H9 (cell line): ENCODE data around the gene ADCY4. TPM values are rescaled to one million over a fixed set of nuclear protein-coding genes. Genes with fewer than 3 reads are reported as not detected.
A peak's percentile ranks its signal among the peaks of the same experiment; 100 is the strongest.

Experiments
- DNase-seq: peaks from one replicate; pipeline ENCODE4 v3.0.0-alpha.2; 2017
- H2AFZ ChIP-seq: one replicate; pipeline ENCODE4 v1.6.1; 2013; ENCODE audit warnings: mild to moderate bottlenecking, low read length, control low read depth, moderate library complexity
- H2AK5ac ChIP-seq: 2 replicates; pipeline ENCODE4 v1.6.1; 2013; ENCODE audit warnings: low read length, control low read depth, mixed read lengths; ENCODE audit not compliant: insufficient read length
- H2BK120ac ChIP-seq: one replicate; pipeline ENCODE4 v1.6.1; 2013; ENCODE audit warnings: low read depth, mild to moderate bottlenecking, low read length, control low read depth, inconsistent platforms; ENCODE audit not compliant: poor library complexity, severe bottlenecking
- H2BK12ac ChIP-seq: 2 replicates; pipeline ENCODE4 v1.6.1; 2013; ENCODE audit warnings: low read length, control low read depth, mixed read lengths, low read depth; ENCODE audit not compliant: insufficient read length
- H2BK15ac ChIP-seq: 2 replicates; pipeline ENCODE4 v1.6.1; 2013; ENCODE audit warnings: low read depth, low read length, control low read depth
- H2BK20ac ChIP-seq: one replicate; pipeline ENCODE4 v1.6.1; 2013; ENCODE audit warnings: low read depth, mild to moderate bottlenecking, low read length, control low read depth, inconsistent platforms; ENCODE audit not compliant: poor library complexity, severe bottlenecking
- H2BK5ac ChIP-seq: 2 replicates; pipeline ENCODE4 v1.6.1; 2013; ENCODE audit warnings: low read length, control low read depth, mixed read lengths; ENCODE audit not compliant: insufficient read length
- H3K14ac ChIP-seq: 2 replicates; pipeline ENCODE4 v1.6.1; 2013; ENCODE audit warnings: low read length, control low read depth; ENCODE audit not compliant: insufficient read depth
- H3K18ac ChIP-seq: 2 replicates; pipeline ENCODE4 v1.6.1; 2013; ENCODE audit warnings: low read depth, mild to moderate bottlenecking, mixed read lengths, low read length, control low read depth; ENCODE audit not compliant: insufficient read length
- H3K23ac ChIP-seq: 2 replicates; pipeline ENCODE4 v1.6.1; 2013; ENCODE audit warnings: low read length, control low read depth, mixed read lengths, low read depth; ENCODE audit not compliant: insufficient read length
- H3K23me2 ChIP-seq: 2 replicates; pipeline ENCODE4 v1.6.1; 2013; ENCODE audit warnings: low read depth, mild to moderate bottlenecking, mixed read lengths, low read length, control low read depth; ENCODE audit not compliant: insufficient read length, poor library complexity, severe bottlenecking
- H3K27ac ChIP-seq: 2 replicates; pipeline ENCODE4 v1.5.1; 2013; ENCODE audit warnings: low read length, control low read depth, mixed read lengths, low read depth; ENCODE audit not compliant: insufficient read length
- H3K27me3 ChIP-seq: 2 replicates; pipeline ENCODE4 v1.6.1; 2013; ENCODE audit warnings: low read length, control low read depth, inconsistent platforms; ENCODE audit not compliant: insufficient read depth
- H3K4ac ChIP-seq: 2 replicates; pipeline ENCODE4 v1.6.1; 2013; ENCODE audit warnings: low read depth, mild to moderate bottlenecking, control low read depth, inconsistent platforms, low read length, moderate library complexity
- H3K4me1 ChIP-seq: 2 replicates; pipeline ENCODE4 v1.6.1; 2013; ENCODE audit warnings: low read length, control low read depth, inconsistent platforms; ENCODE audit not compliant: insufficient read depth
- H3K4me2 ChIP-seq: 2 replicates; pipeline ENCODE4 v1.6.1; 2013; ENCODE audit warnings: low read length, control low read depth, mixed read lengths; ENCODE audit not compliant: insufficient read length, insufficient read depth
- H3K56ac ChIP-seq: 2 replicates; pipeline ENCODE4 v1.6.1; 2013; ENCODE audit warnings: low read depth, mild to moderate bottlenecking, mixed read lengths, low read length, control low read depth; ENCODE audit not compliant: insufficient read length
- H3K79me1 ChIP-seq: 2 replicates; pipeline ENCODE4 v1.6.1; 2013; ENCODE audit warnings: low read depth, mild to moderate bottlenecking, moderate library complexity, low read length, control low read depth, inconsistent platforms; ENCODE audit not compliant: insufficient read depth, poor library complexity, severe bottlenecking
- H3K79me2 ChIP-seq: 2 replicates; pipeline ENCODE4 v1.6.1; 2013; ENCODE audit warnings: low read length, control low read depth, inconsistent platforms; ENCODE audit not compliant: insufficient read depth
- H3K9ac ChIP-seq: 2 replicates; pipeline ENCODE4 v1.6.1; 2013; ENCODE audit warnings: low read length, control low read depth, mixed read lengths; ENCODE audit not compliant: insufficient read length; ENCODE audit errors: extremely low read depth
- H3K9me3 ChIP-seq: one replicate; pipeline ENCODE4 v1.6.1; 2013; ENCODE audit warnings: low read depth, low read length, inconsistent platforms; ENCODE audit not compliant: control insufficient read depth
- H3T11ph ChIP-seq: one replicate; pipeline ENCODE4 v1.6.1; 2013; ENCODE audit warnings: mild to moderate bottlenecking, low read length, control low read depth, inconsistent platforms
- H4K20me1 ChIP-seq: one replicate; pipeline ENCODE4 v1.6.1; 2013; ENCODE audit not compliant: control insufficient read depth, insufficient read length, insufficient read depth
- H4K5ac ChIP-seq: 2 replicates; pipeline ENCODE4 v1.6.1; 2013; ENCODE audit warnings: low read depth, mild to moderate bottlenecking, mixed read lengths, low read length, control low read depth; ENCODE audit not compliant: insufficient read length
- H4K8ac ChIP-seq: replicated peaks from 2 replicates; pipeline ENCODE4 v1.6.1; 2013; ENCODE audit warnings: low read length, control low read depth, mixed read lengths, low read depth; ENCODE audit not compliant: insufficient read length
- H4K91ac ChIP-seq: 2 replicates; pipeline ENCODE4 v1.6.1; 2013; ENCODE audit warnings: low read depth, mild to moderate bottlenecking, moderate library complexity, mixed read lengths, low read length, control low read depth; ENCODE audit not compliant: insufficient read length
- H3K27ac Mint-ChIP-seq, 3 experiments: 2 replicates in 2 of 3; 3 replicates in 1 of 3; pipeline ENCODE4 v1.8.0; 2020 to 2021; ENCODE audit warnings: mixed read lengths in 3 of 3, mild to moderate bottlenecking in 1 of 3, moderate library complexity in 1 of 3
- H3K27me3 Mint-ChIP-seq: 2 replicates; pipeline ENCODE4 v1.8.0; 2021; ENCODE audit warnings: low read depth, mild to moderate bottlenecking, moderate library complexity, mixed read lengths
- H3K36me3 Mint-ChIP-seq, 3 experiments: 2 replicates in 2 of 3; 3 replicates in 1 of 3; pipeline ENCODE4 v1.8.0; 2020 to 2021; ENCODE audit warnings: low read depth in 3 of 3, mixed read lengths in 3 of 3; ENCODE audit not compliant: insufficient read depth in 1 of 3
- H3K4me1 Mint-ChIP-seq, 2 experiments: 2 replicates each; pipeline ENCODE4 v1.8.0; 2020; ENCODE audit warnings: mixed read lengths in 2 of 2
- H3K4me3 Mint-ChIP-seq, 2 experiments: 2 replicates in 1 of 2; 3 replicates in 1 of 2; pipeline ENCODE4 v1.8.0; 2020 to 2021; ENCODE audit warnings: mild to moderate bottlenecking in 2 of 2, mixed read lengths in 2 of 2, moderate library complexity in 1 of 2
- H3K9me3 Mint-ChIP-seq, 2 experiments: 2 replicates in 1 of 2; 3 replicates in 1 of 2; pipeline ENCODE4 v1.8.0; 2020; ENCODE audit warnings: mild to moderate bottlenecking in 2 of 2, mixed read lengths in 2 of 2, moderate library complexity in 1 of 2
- WGBS: extraction: QIAGEN DNeasy Blood & Tissue Kit; methylation state at CpG from one replicate; pipeline ENCODE4 v1.1.7; 2013; ENCODE audit warnings: missing lambda C conversion rate, low lambda C conversion rate, mixed read lengths; ENCODE audit not compliant: insufficient read length; ENCODE audit errors: extremely low coverage; 5-methylcytosine and 5-hydroxymethylcytosine counted together
- total RNA-seq: library from RNA; stranded (reverse); gene quantifications from 2 replicates; pipeline ENCODE4 v1.2.1, GENCODE V29; 2021
- TF ChIP-seq, protein P1 (sequence below): fragments of 200-600 bp; sonication (generic); conservative IDR thresholded peaks from 3 replicates; pipeline ENCODE4 v1.8.0; 2021; ENCODE audit warnings: antibody characterized with exemption, mild to moderate bottlenecking

Gene ADCY4
- total RNA-seq, 1 experiment from 2014 or later: 0.09 TPM

DNA sequence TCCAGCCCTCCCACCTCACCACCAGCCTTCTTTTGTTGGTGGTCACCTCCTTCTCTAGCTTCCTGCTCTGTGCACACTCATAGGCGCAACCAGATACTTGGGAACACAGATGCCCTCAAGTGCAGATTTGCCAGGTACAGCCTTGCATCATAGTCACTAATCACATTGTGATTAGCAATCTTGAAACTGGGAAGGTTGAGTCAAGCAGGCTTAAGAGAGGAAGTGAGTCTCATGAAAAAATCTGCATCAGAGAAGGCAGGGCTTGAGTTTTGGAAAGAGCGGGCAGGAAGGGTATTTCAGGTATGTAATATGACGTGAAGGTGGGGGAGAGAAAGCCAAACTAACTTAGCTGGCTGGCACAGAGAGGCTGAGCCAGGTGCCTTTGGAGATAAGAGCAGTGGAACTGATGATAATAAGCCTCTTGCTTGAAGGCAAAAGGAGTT lies 60.7 kb downstream of the ADCY4 start:
- H3K4me3 Mint-ChIP-seq: no peak overlapping the region

More for the DNA sequence above, 60.7 kb downstream of the ADCY4 start:
- Histone ChIP-seq H3K18ac (no peak overlapping the region), H3K4ac (no peak overlapping the region), H3K79me1 (no peaks in the 10 kb centered on the region), H2BK120ac (no peak overlapping the region), H3K23me2 (peaks cover 8% of the 10 kb centered on the region), H3K27me3 (no peaks in the 10 kb centered on the region), H4K8ac (no peak overlapping the region), H4K91ac (no peak overlapping the region), H3K14ac (no peak overlapping the region), H2AK5ac (no peak overlapping the region), H3K4me1 (no peaks in the 10 kb centered on the region), H3T11ph (no peak overlapping the region), H2BK15ac (no peak overlapping the region), H3K23ac (no peak overlapping the region), H3K27ac (no peak overlapping the region), H3K56ac (no peak overlapping the region), H3K79me2 (no peaks in the 10 kb centered on the region), H2BK20ac (no peak overlapping the region), H3K9ac (no peak overlapping the region), H4K20me1 (no peaks in the 10 kb centered on the region), H2AFZ (no peak overlapping the region), H3K4me2 (no peak overlapping the region), H4K5ac (no peak overlapping the region), H3K9me3 (no peaks in the 10 kb centered on the region), H2BK5ac (no peak overlapping the region), H2BK12ac (no peak overlapping the region)
- H3K36me3 Mint-ChIP-seq: 0 out of 7 replicates have a peak, but pooled peaks cover 0 to 4% (median 0%) of the 10 kb centered on the region in 3 experiments
- TF ChIP-seq, protein P1, sequence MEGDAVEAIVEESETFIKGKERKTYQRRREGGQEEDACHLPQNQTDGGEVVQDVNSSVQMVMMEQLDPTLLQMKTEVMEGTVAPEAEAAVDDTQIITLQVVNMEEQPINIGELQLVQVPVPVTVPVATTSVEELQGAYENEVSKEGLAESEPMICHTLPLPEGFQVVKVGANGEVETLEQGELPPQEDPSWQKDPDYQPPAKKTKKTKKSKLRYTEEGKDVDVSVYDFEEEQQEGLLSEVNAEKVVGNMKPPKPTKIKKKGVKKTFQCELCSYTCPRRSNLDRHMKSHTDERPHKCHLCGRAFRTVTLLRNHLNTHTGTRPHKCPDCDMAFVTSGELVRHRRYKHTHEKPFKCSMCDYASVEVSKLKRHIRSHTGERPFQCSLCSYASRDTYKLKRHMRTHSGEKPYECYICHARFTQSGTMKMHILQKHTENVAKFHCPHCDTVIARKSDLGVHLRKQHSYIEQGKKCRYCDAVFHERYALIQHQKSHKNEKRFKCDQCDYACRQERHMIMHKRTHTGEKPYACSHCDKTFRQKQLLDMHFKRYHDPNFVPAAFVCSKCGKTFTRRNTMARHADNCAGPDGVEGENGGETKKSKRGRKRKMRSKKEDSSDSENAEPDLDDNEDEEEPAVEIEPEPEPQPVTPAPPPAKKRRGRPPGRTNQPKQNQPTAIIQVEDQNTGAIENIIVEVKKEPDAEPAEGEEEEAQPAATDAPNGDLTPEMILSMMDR: no peak
- peak overlapping the region in 1 of 3 experiments; percentile 11; a peak in 1 of 7 replicates for H3K27ac Mint-ChIP-seq
- H3K4me1 Mint-ChIP-seq: peaks cover 12 to 14% of the 10 kb centered on the region in 2 experiments
- DNase-seq: no peak
- no peaks in the 10 kb centered on the region for H3K27me3 Mint-ChIP-seq
- H3K9me3 Mint-ChIP-seq: no peaks in the 10 kb centered on the region
- no CpG with 5 or more reads among the region's 3 CpGs for WGBS
